ENCODE measurements around the gene PTPRS. TPM values are rescaled to one million over a fixed set of nuclear protein-coding genes. Genes with fewer than 3 reads are reported as not detected.
A peak's percentile ranks its signal among the peaks of the same experiment; 100 is the strongest.

PTPRS gene
- total RNA-seq, 1 experiment from 2014 or later = 15.0 TPM

DNA sequence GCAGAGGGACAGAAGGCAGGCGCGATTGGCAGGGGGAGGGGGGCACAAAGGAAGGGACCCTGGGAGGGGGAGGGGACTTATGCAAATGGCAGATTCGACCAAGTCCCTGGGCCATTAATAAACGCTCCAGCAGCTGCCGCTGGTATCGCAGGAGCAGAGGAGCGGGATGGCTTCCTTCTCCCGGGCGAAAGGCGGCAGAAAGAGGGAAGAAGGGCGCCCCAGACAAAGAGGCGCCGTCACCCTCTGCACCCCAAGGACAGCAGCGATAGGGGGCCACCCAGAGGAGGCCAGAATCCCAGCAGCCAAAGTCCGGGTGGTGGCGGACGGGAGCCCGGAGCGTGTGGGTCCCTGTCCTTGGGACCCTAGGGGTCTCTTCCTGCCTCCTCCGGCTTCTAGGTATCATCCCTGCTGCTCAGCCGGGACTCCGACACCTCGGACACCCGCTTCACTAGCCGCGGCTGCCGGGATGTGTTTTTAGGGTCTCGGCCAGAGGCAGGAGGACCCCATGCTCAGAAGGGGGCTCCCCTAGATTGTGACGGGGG is 1.9 kb downstream of the PTPRS start:
- H3K36me3 Mint-ChIP-seq (ENCODE audit: insufficient read depth, unreplicated experiment) = no peaks in the 10 kb centered on the region
- intact Hi-C loops (cut with micrococcal nuclease) = no loop called here
- TF ChIP-seq CTCF (IDR thresholded peaks at IDR 0.05; ENCODE audit: unreplicated experiment) = no peak
- ChIA-PET POLR2A (no interaction called here), CTCF (interaction anchor here (0.7 kb wide), 1 partner anchor 17 kb away, joined by 3 read pairs; no protein-coding TSS in a partner anchor)
- H3K27ac Mint-ChIP-seq (ENCODE audit: low read depth, unreplicated experiment) = no peak overlapping the region
- peak overlapping the region; percentile 62 for H3K4me3 Mint-ChIP-seq (ENCODE audit: unreplicated experiment)
- BruUV-seq (replicated peaks) = no TSS peak
- H3K27me3 Mint-ChIP-seq (ENCODE audit: insufficient read depth, unreplicated experiment) = peaks cover 56% of the 10 kb centered on the region
- H3K4me1 Mint-ChIP-seq (ENCODE audit: insufficient read depth, unreplicated experiment) = peaks cover 6% of the 10 kb centered on the region
- no peak for DNase-seq (ENCODE audit: unreplicated experiment)
- no peaks in the 10 kb centered on the region for H3K9me3 Mint-ChIP-seq (ENCODE audit: unreplicated experiment)

DNA sequence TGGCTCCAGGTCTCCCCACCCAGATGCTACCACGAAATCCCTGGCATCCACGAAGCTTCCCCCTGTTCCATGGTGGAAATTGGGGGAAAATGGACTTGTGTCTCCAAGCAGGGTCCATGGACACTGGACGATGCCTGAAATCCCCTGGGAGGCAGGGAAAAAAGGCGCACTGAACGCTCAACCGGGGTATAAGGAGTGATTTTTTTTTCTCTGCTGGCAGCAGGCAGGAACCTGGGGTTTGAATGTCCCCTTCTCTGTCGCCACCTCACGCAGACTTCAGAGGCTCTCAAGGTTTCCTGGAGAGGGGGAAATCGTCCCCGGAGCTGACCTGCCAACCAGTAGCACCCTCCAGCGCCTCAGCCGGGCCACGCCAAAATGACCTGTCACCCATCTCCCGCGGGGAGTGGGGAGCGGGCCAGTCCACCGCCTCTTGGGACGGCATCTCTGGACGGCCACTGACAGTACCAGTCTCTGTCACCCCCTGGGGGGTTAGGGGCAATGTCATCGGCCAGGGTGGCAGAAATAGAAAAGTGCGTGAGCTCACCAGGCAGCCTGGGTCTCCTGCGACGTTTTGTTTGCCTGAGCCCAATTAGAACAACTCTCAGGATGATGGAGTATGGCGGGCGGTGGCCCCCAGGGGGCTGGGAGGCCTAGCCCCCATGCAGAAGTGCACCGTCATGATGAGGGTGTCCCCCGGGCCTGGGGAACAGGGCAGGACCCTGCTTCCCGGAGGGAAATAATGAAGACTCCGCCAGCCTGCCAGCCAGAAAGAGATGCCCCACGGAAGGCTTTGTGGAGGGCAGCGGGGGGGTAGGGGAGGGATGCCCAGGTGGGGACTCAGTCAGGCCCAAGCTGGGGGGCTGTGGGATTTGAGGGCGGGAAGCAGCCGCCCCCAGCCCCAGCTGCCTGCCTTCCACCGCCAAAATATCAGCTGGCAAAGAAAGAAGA is 2.6 kb downstream of the PTPRS start:
- no peak for DNase-seq (ENCODE audit: unreplicated experiment)
- intact Hi-C loops (cut with micrococcal nuclease) = no loop called here
- CTCF ChIA-PET = no interaction called here
- POLR2A ChIA-PET = no interaction called here
- TF ChIP-seq CTCF (IDR thresholded peaks at IDR 0.05; ENCODE audit: unreplicated experiment) = no peak
- Mint-ChIP-seq H3K4me1 (ENCODE audit: insufficient read depth, unreplicated experiment) (peaks cover 6% of the 10 kb centered on the region), H3K9me3 (ENCODE audit: unreplicated experiment) (no peaks in the 10 kb centered on the region), H3K27me3 (ENCODE audit: insufficient read depth, unreplicated experiment) (peaks cover 56% of the 10 kb centered on the region), H3K27ac (ENCODE audit: low read depth, unreplicated experiment) (no peak overlapping the region), H3K4me3 (ENCODE audit: unreplicated experiment) (no peak overlapping the region), H3K36me3 (ENCODE audit: insufficient read depth, unreplicated experiment) (no peaks in the 10 kb centered on the region)
- no TSS peak for BruUV-seq (replicated peaks)

DNA sequence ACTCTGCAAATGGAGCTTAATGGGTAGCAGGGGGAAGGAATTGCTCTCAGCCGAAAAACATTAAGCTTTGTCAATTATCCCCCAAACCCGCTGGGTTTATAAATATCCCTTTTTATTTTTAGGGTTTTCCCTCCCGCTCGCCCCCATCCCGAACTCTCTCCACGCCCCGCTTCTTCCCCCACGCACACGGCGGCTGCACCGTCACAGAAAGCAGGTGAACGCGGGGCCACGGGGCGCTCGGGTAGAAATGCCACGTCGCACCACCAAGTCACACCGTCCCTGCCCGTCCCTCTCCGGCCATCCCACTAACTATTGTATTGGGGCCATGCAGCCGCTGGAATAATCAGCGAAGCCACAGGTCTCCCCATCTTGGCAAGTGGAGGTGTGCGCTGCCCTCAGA is 3.5 kb downstream of the PTPRS start:
- CTCF ChIA-PET = interaction anchor here (0.6 kb wide), 2 partner anchors 19 to 941 kb away, joined by 3 to 4 read pairs; no protein-coding TSS in a partner anchor
- DNase-seq (ENCODE audit: unreplicated experiment) = no peak
- no peak for TF ChIP-seq CTCF (IDR thresholded peaks at IDR 0.05; ENCODE audit: unreplicated experiment)
- H3K27me3 Mint-ChIP-seq (ENCODE audit: insufficient read depth, unreplicated experiment) = peaks cover 56% of the 10 kb centered on the region
- POLR2A ChIA-PET = no interaction called here
- H3K4me3 Mint-ChIP-seq (ENCODE audit: unreplicated experiment) = no peak overlapping the region
- intact Hi-C loops (cut with micrococcal nuclease) = no loop called here
- H3K27ac Mint-ChIP-seq (ENCODE audit: low read depth, unreplicated experiment) = no peak overlapping the region
- H3K36me3 Mint-ChIP-seq (ENCODE audit: insufficient read depth, unreplicated experiment) = no peaks in the 10 kb centered on the region
- peaks cover 6% of the 10 kb centered on the region for H3K4me1 Mint-ChIP-seq (ENCODE audit: insufficient read depth, unreplicated experiment)
- no TSS peak for BruUV-seq (replicated peaks)
- no peaks in the 10 kb centered on the region for H3K9me3 Mint-ChIP-seq (ENCODE audit: unreplicated experiment)

DNA sequence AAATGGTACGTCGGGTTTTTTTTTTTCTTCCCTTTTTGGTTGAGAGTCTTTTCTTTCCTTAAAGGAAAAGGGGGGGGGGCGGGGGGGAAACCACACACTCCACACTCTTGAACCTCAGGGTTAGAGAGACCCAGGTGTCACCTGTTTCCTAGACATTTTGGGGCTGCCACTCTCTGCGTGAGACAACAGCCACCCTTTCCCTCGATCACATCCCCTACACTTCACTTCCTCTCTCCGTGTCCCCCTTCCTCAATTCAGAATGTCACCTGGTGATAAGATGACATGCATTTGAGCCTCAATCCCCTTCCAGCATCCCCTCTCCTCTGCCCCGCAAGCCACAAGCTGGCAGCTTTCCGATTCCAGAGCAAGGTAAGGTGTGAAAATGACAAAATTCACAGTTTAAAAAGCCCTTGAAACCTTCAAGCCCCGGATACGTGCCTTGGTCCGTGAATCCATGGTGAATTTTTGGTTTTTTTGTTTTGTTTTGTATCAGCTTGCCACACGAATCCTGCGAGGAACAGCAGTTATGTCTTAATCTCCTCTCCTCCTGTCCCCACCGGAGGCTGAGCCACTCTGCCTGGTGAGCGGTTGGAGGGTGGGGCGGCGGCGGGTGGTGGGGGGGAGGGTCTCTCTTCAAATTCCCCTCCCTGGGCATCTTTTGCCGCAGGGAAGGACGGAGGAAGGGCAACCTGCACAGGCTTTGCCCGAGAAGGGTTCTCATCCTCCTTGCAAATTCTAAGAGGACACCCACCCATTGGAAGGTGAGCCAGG is 4.2 kb downstream of the PTPRS start:
- H3K4me1 Mint-ChIP-seq (ENCODE audit: insufficient read depth, unreplicated experiment) = peaks cover 6% of the 10 kb centered on the region
- H3K4me3 Mint-ChIP-seq (ENCODE audit: unreplicated experiment) = no peak overlapping the region
- peaks cover 50% of the 10 kb centered on the region for H3K27me3 Mint-ChIP-seq (ENCODE audit: insufficient read depth, unreplicated experiment)
- no peaks in the 10 kb centered on the region for H3K9me3 Mint-ChIP-seq (ENCODE audit: unreplicated experiment)
- ChIA-PET CTCF (interaction anchor here (0.6 to 0.7 kb wide), 2 partner anchors 20 to 686 kb away, joined by 3 to 4 read pairs; no protein-coding TSS in a partner anchor), POLR2A (no interaction called here)
- intact Hi-C loops (cut with micrococcal nuclease) = no loop called here
- no peak overlapping the region for H3K27ac Mint-ChIP-seq (ENCODE audit: low read depth, unreplicated experiment)
- H3K36me3 Mint-ChIP-seq (ENCODE audit: insufficient read depth, unreplicated experiment) = no peaks in the 10 kb centered on the region
- DNase-seq (ENCODE audit: unreplicated experiment) = no peak
- BruUV-seq (replicated peaks) = no TSS peak
- TF ChIP-seq CTCF (IDR thresholded peaks at IDR 0.05; ENCODE audit: unreplicated experiment) = no peak

Measured in MCF 10A (cell line).